M059J (cell line): ENCODE data around the gene SYNGR3. TPM values are rescaled to one million over a fixed set of nuclear protein-coding genes. Genes with fewer than 3 reads are reported as not detected.
"Not testable (repeated sequence)": the region's sequence is repeated elsewhere in the genome, so short reads cannot be mapped to it uniquely, and the experiment has no call there.

Experiments
- DNase-seq: peaks from one replicate; pipeline ENCODE4 v3.0.0-alpha.2; 2012; ENCODE audit warnings: low read depth
- total RNA-seq: library from RNA; depleted of rRNA; stranded (reverse); fragments of >200 nt; shearing (Covaris generic); gene quantifications from 2 replicates; pipeline ENCODE4 v1.2.3, GENCODE V29; 2014; rRNA removed

SYNGR3 gene
- 3.4 and 7.1 TPM in 2 replicates for total RNA-seq

- DNase-seq = no peak
Measured at GRCh38 chr16:1989209-1990100, at the start of gene SYNGR3. Gene SYNGR3 (plus strand): TSS chr16:1989970. CDS start chr16:1990103, 133 bp downstream.

- no peak for DNase-seq
Measured at GRCh38 chr16:1940273-1941161, 49.3 kb upstream of the SYNGR3 start.

- DNase-seq = no peak
Measured at GRCh38 chr16:1941162-1942046, 48.4 kb upstream of the SYNGR3 start.

- peak; percentile 69 for DNase-seq
Measured at GRCh38 chr16:1942047-1942809, 47.5 kb upstream of the SYNGR3 start.

- DNase-seq = peak; percentile 99
Measured at GRCh38 chr16:1942810-1943726, 46.7 kb upstream of the SYNGR3 start, which contains the start of gene MSRB1. Gene MSRB1 (minus strand): TSS chr16:1943199. CDS start chr16:1943156, 43 bp downstream.

- no peak for DNase-seq
Measured at GRCh38 chr16:1944612-1945199, 45.1 kb upstream of the SYNGR3 start.

GRCh38 chr16:1945559-1946391 is 44.0 kb upstream of the SYNGR3 start:
- DNase-seq = no peak

- no peak for DNase-seq
Measured at GRCh38 chr16:1946495-1947368, 43.0 kb upstream of the SYNGR3 start.

GRCh38 chr16:1947369-1947670 is 42.5 kb upstream of the SYNGR3 start:
- DNase-seq = no peak

- DNase-seq = no peak
Measured at GRCh38 chr16:1949507-1949906, 40.3 kb upstream of the SYNGR3 start.

GRCh38 chr16:1950047-1950446 is 39.7 kb upstream of the SYNGR3 start:
- no peak for DNase-seq

GRCh38 chr16:1950559-1950958 is 39.2 kb upstream of the SYNGR3 start:
- DNase-seq = no peak

GRCh38 chr16:1953734-1954133 is 36.0 kb upstream of the SYNGR3 start:
- no peak for DNase-seq

- DNase-seq = not testable (repeated sequence)
Measured at GRCh38 chr16:1957434-1958142, 32.2 kb upstream of the SYNGR3 start.

GRCh38 chr16:1958143-1958491 is 31.7 kb upstream of the SYNGR3 start:
- not testable (repeated sequence) for DNase-seq

- no peak for DNase-seq
Measured at GRCh38 chr16:1958715-1959268, 31.0 kb upstream of the SYNGR3 start.
